HL-60 (cell line): Measurements from ENCODE around the gene FBLN7.

Source experiments
- DNase-seq, 2 experiments: peaks; one replicate each; pipeline ENCODE4 v3.0.0-alpha.2; 2010 to 2020; ENCODE audit warnings: low read depth in 1 of 2, low spot score in 1 of 2
- H3K27ac ChIP-seq: fragments of 250-450 bp; sonication (Bioruptor Pico); replicated peaks from 2 replicates; pipeline ENCODE4 v1.5.1; 2020; ENCODE audit warnings: mild to moderate bottlenecking, moderate library complexity
- H3K27me3 ChIP-seq: fragments of 250-450 bp; sonication (Bioruptor Pico); 2 replicates; pipeline ENCODE4 v1.5.1; 2021; ENCODE audit warnings: mild to moderate bottlenecking, moderate library complexity; ENCODE audit not compliant: insufficient read depth, poor library complexity, severe bottlenecking
- H3K4me3 ChIP-seq: replicated peaks from 2 replicates; pipeline ENCODE4 v1.5.1; 2011; ENCODE audit warnings: mild to moderate bottlenecking, control low read depth, low read length; ENCODE audit not compliant: insufficient read depth
- GABPA ChIP-seq: IDR thresholded peaks from 2 replicates; pipeline ENCODE4 v1.6.1; 2012; ENCODE audit warnings: low read depth
- POLR2AphosphoS5 ChIP-seq: IDR thresholded peaks from 2 replicates; pipeline ENCODE4 v1.6.1; 2012; ENCODE audit warnings: low read depth
- SPI1 ChIP-seq: IDR thresholded peaks from 2 replicates; pipeline ENCODE4 v1.6.1; 2012; ENCODE audit warnings: low read depth, mild to moderate bottlenecking, borderline replicate concordance
- TF ChIP-seq, protein P1 (sequence below): IDR thresholded peaks from one replicate; pipeline ENCODE4 v1.5.1; 2011; ENCODE audit warnings: low read length, control low read depth, inconsistent platforms; ENCODE audit not compliant: insufficient read depth
- TF ChIP-seq, protein P2 (sequence below): IDR thresholded peaks from 2 replicates; pipeline ENCODE4 v1.6.1; 2012; ENCODE audit warnings: low read depth; ENCODE audit not compliant: insufficient replicate concordance

The FBLN7 gene

DNA sequence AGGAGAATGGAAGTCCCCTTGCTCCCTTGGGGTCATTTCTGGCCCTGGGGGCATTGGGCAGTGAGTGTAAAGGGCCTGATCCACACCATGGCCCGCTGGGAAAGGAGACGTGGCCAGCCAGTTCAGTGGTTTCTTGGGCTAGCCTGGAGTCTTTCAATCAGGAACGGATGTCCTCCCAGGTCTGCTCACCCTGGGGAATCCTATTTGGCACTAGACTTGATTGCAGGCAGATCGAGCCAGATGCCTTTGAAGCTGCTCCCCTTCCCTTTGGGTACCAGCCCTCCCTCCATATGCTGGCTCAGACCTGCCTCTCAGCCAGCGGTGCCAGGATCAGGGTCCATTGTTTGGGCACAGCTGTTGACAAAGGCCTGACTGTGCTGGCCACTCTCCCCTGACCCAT, 11.0 kb downstream of the FBLN7 start:
- no peak overlapping the region for H3K27ac ChIP-seq
- TF ChIP-seq, protein P1, sequence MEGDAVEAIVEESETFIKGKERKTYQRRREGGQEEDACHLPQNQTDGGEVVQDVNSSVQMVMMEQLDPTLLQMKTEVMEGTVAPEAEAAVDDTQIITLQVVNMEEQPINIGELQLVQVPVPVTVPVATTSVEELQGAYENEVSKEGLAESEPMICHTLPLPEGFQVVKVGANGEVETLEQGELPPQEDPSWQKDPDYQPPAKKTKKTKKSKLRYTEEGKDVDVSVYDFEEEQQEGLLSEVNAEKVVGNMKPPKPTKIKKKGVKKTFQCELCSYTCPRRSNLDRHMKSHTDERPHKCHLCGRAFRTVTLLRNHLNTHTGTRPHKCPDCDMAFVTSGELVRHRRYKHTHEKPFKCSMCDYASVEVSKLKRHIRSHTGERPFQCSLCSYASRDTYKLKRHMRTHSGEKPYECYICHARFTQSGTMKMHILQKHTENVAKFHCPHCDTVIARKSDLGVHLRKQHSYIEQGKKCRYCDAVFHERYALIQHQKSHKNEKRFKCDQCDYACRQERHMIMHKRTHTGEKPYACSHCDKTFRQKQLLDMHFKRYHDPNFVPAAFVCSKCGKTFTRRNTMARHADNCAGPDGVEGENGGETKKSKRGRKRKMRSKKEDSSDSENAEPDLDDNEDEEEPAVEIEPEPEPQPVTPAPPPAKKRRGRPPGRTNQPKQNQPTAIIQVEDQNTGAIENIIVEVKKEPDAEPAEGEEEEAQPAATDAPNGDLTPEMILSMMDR = no peak
- TF ChIP-seq POLR2AphosphoS5 (no peak), SPI1 (no peak), GABPA (no peak)
- TF ChIP-seq, protein P2, sequence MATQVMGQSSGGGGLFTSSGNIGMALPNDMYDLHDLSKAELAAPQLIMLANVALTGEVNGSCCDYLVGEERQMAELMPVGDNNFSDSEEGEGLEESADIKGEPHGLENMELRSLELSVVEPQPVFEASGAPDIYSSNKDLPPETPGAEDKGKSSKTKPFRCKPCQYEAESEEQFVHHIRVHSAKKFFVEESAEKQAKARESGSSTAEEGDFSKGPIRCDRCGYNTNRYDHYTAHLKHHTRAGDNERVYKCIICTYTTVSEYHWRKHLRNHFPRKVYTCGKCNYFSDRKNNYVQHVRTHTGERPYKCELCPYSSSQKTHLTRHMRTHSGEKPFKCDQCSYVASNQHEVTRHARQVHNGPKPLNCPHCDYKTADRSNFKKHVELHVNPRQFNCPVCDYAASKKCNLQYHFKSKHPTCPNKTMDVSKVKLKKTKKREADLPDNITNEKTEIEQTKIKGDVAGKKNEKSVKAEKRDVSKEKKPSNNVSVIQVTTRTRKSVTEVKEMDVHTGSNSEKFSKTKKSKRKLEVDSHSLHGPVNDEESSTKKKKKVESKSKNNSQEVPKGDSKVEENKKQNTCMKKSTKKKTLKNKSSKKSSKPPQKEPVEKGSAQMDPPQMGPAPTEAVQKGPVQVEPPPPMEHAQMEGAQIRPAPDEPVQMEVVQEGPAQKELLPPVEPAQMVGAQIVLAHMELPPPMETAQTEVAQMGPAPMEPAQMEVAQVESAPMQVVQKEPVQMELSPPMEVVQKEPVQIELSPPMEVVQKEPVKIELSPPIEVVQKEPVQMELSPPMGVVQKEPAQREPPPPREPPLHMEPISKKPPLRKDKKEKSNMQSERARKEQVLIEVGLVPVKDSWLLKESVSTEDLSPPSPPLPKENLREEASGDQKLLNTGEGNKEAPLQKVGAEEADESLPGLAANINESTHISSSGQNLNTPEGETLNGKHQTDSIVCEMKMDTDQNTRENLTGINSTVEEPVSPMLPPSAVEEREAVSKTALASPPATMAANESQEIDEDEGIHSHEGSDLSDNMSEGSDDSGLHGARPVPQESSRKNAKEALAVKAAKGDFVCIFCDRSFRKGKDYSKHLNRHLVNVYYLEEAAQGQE = no peak
- no peak overlapping the region for H3K4me3 ChIP-seq
- H3K27me3 ChIP-seq = no peaks in the 10 kb centered on the region
- DNase-seq = no peak

DNA sequence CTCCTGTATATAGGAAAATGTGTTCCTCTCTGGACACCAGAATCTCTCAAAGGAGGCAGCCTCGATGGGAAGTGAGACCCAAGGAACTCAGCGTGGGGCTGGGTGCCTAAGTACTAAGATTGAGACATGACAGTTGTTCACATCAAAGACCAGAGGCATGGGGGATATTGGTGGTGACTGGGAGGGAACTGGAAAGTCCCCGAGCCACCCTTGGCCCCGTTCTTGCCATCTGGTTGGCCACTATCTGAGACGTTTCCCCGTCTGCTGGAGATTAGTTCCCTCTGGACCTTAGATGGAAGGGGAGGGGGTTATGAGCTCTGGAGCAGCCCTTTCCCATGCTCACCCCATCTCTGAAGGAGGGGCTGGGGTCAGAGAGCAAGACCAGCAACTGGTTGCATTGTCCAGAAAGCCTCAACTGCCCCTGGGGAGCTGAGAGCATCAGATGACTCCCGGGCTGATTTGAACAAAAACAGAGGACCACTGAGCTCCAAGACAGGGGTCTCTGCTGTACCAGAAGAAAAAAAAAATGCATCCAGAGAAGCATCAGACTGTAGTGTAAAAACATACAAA, 11.8 kb downstream of the FBLN7 start:
- DNase-seq = no peak
- Histone ChIP-seq H3K27ac (no peak overlapping the region), H3K4me3 (no peak overlapping the region), H3K27me3 (no peaks in the 10 kb centered on the region)
- TF ChIP-seq, protein P1 = no peak
- no peak for TF ChIP-seq POLR2AphosphoS5
- TF ChIP-seq, protein P2 = no peak
- no peak for TF ChIP-seq SPI1
- no peak for TF ChIP-seq GABPA

DNA sequence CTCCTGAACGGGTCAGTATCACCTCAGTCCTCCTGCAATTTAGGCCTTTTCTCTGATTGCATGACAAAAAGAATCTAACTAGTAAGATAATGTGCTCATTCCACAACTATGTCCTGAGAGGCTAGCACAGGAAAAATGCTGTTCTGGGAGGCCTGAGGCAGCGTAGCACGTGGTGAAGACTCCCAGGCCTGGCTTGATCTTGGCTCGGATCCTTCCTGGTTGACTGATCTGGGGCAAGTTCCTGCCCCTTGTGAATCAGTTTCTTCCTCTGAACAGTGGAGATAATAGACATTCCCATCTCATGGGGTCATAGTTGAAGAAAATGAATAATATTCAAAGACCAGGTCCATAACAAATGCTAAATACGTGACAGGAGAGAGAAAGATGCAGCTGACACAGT, 12.3 kb downstream of the FBLN7 start:
- Histone ChIP-seq H3K4me3 (no peak overlapping the region), H3K27ac (no peak overlapping the region), H3K27me3 (no peaks in the 10 kb centered on the region)
- no peak for DNase-seq
- no peak for TF ChIP-seq POLR2AphosphoS5
- TF ChIP-seq, protein P2 = no peak
- TF ChIP-seq SPI1 = no peak
- no peak for TF ChIP-seq GABPA
- TF ChIP-seq, protein P1 = no peak
